Uterus (tissue), 2 donors: ENCODE measurements around the gene MYO1B.

Source experiments
- CTCF ChIP-seq, 4 experiments: fragments of 200-600 bp in 2 of 4; fragments of 450-650 bp in 2 of 4; sonication (generic) in 2 of 4; IDR thresholded peaks; one replicate each; pipeline ENCODE4 v1.5.1; 2016 to 2019; ENCODE audit warnings: antibody characterized with exemption in 4 of 4, mild to moderate bottlenecking in 2 of 4, moderate library complexity in 1 of 4
- POLR2A ChIP-seq, 2 donors: fragments of 450-650 bp; IDR thresholded peaks; one replicate each; pipeline ENCODE4 v1.6.1; 2016; ENCODE audit warnings: antibody characterized with exemption in 2 of 2, mild to moderate bottlenecking in 1 of 2, moderate library complexity in 1 of 2

DNA sequence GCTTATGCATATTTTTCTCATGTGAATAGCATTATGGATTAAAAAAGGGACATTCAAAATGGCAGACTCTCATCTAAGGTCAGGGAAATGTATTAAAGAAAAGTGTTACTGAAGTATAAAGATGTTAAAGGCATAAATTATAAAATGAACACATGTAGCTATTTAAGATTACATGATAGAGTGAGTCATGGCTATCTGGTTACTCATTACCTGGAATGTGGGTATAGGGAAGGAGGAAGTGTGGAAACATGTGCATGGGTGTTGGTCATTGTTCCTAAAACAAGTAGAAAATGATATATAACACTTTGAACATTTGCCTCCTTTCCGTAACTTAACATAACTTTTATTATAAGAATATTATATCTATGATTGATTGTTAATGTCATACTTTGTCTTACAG lies 66.4 kb downstream of the MYO1B start:
- no peak for TF ChIP-seq POLR2A (IDR thresholded peaks at IDR 0.05)
- no peak for TF ChIP-seq CTCF (IDR thresholded peaks at IDR 0.05)
